HepG2 (cell line): ENCODE measurements around the gene CALU. TPM values are rescaled to one million over a fixed set of nuclear protein-coding genes. Genes with fewer than 3 reads are reported as not detected.

Experiments used
- ATAC-seq: fragments of 200-7000 bp; cut with Tn5 transposase; 3 replicates; pipeline ENCODE4 v1.9.1; 2020; ENCODE audit warnings: mild to moderate bottlenecking, moderate library complexity
- BruUV-seq: library from RNA; stranded (reverse); fragments of 400-500 nt; replicated peaks from 2 replicates; lab custom pipeline; 2021; lab: Mats Ljungman, UMichigan
- CTCF ChIA-PET: fragments of 300-600 bp; formaldehyde crosslinking; extraction: SDS; loops from one replicate; lab custom pipeline; 2021; ENCODE audit warnings: low total read pairs, inconsistent platforms, low intra/inter-chr PET ratio; lab: Yijun Ruan, JAX
- POLR2A ChIA-PET: fragments of 350-600 bp; sonication (Branson Sonifier 250); formaldehyde crosslinking; loops from one replicate; lab custom pipeline; 2020; ENCODE audit warnings: antibody characterized with exemption, inconsistent platforms; lab: Yijun Ruan, JAX
- DNase-seq: peaks from one replicate; pipeline ENCODE4 v3.0.0-alpha.2; 2015; ENCODE audit warnings: low spot score
- FAIRE-seq: peaks from 3 replicates; lab custom pipeline; 2011; peaks lifted over from hg19 to GRCh38; lab: Jason Lieb, UNC
- H2AFZ ChIP-seq: one replicate; pipeline ENCODE4 v1.6.1; 2011; ENCODE audit warnings: low read length, inconsistent platforms
- H3K27ac ChIP-seq: fragments of 300-600 bp; 3 replicates; pipeline ENCODE4 v1.8.0; 2011; ENCODE audit warnings: mixed run types, mild to moderate bottlenecking, mixed read lengths, low read length, inconsistent platforms; ENCODE audit not compliant: insufficient read depth; ENCODE audit errors: extremely low read length
- H3K27me3 ChIP-seq, 2 experiments: fragments of 200-600 bp in 1 of 2; 2 replicates in 1 of 2; 3 replicates in 1 of 2; pipeline versions ENCODE4 v1.6.0 to v1.8.0; 2011; ENCODE audit warnings: low read length in 2 of 2, mild to moderate bottlenecking in 2 of 2, moderate library complexity in 2 of 2, inconsistent platforms in 1 of 2; ENCODE audit not compliant: insufficient read depth in 2 of 2, control insufficient read depth in 1 of 2
- H3K36me3 ChIP-seq, 2 experiments: fragments of 200-600 bp in 1 of 2; replicated peaks in 1 of 2; 2 replicates in 1 of 2; 3 replicates in 1 of 2; pipeline versions ENCODE4 v1.5.1 to v1.8.0; 2011; ENCODE audit warnings: low read length in 2 of 2, inconsistent platforms in 1 of 2; ENCODE audit not compliant: insufficient read depth in 2 of 2, control insufficient read depth in 1 of 2
- H3K4me1 ChIP-seq: 2 replicates; pipeline ENCODE4 v1.5.1; 2012; ENCODE audit warnings: low read length, inconsistent platforms; ENCODE audit not compliant: insufficient read depth
- H3K4me2 ChIP-seq: 2 replicates; pipeline ENCODE4 v1.6.0; 2011; ENCODE audit warnings: low read depth, low read length, inconsistent platforms
- H3K4me3 ChIP-seq, 3 experiments: fragments of 200-600 bp in 1 of 3; sonication (generic), shearing (Covaris generic) in 1 of 3; replicated peaks in 1 of 3; 2 replicates each; pipeline ENCODE4 v1.5.1; 2011 to 2016; ENCODE audit warnings: low read length in 3 of 3, inconsistent platforms in 2 of 3, low read depth in 2 of 3, mild to moderate bottlenecking in 2 of 3, control low read depth in 1 of 3, mixed read lengths in 1 of 3; ENCODE audit not compliant: insufficient read depth in 1 of 3
- H3K79me2 ChIP-seq: one replicate; pipeline ENCODE4 v1.6.1; 2011; ENCODE audit warnings: low read length, inconsistent platforms; ENCODE audit not compliant: insufficient read depth
- H3K9ac ChIP-seq: 2 replicates; pipeline ENCODE4 v1.6.0; 2011; ENCODE audit warnings: mild to moderate bottlenecking, low read depth, low read length, inconsistent platforms; ENCODE audit not compliant: insufficient read depth
- H3K9me3 ChIP-seq: 2 replicates; pipeline ENCODE4 v1.5.1; 2012; ENCODE audit warnings: mild to moderate bottlenecking, low read length
- H4K20me1 ChIP-seq: 2 replicates; pipeline ENCODE4 v1.6.0; 2011; ENCODE audit warnings: inconsistent platforms, mild to moderate bottlenecking, low read length, moderate library complexity; ENCODE audit not compliant: insufficient read depth
- FIP1L1 ChIP-seq: fragments of 200-400 bp; formaldehyde crosslinking; IDR thresholded peaks from 2 replicates; pipeline ENCODE4 v1.6.1; 2018; ENCODE audit warnings: low read depth, mild to moderate bottlenecking, low read length, moderate library complexity, borderline replicate concordance; ENCODE audit not compliant: insufficient read depth
- HNRNPL ChIP-seq: fragments of 200-400 bp; formaldehyde crosslinking; IDR thresholded peaks from 2 replicates; pipeline ENCODE4 v1.6.1; 2017; ENCODE audit warnings: mild to moderate bottlenecking, low read depth, low read length
- KLF13 ChIP-seq: sonication (generic); formaldehyde crosslinking; IDR thresholded peaks from 2 replicates; pipeline ENCODE4 v1.4.0; 2020; ENCODE audit warnings: mild to moderate bottlenecking, missing genetic modification reagents
- SMARCE1 ChIP-seq: fragments of 450-650 bp; IDR thresholded peaks from 2 replicates; pipeline ENCODE4 v1.6.1; 2017; ENCODE audit warnings: borderline replicate concordance
- SMYD3 ChIP-seq: sonication (generic); formaldehyde crosslinking; IDR thresholded peaks from 2 replicates; pipeline ENCODE4 v1.8.1; 2023; ENCODE audit warnings: mild to moderate bottlenecking, missing genetic modification reagents
- ZNF33A ChIP-seq: sonication (generic); formaldehyde crosslinking; IDR thresholded peaks from 2 replicates; pipeline ENCODE4 v1.5.1; 2020; ENCODE audit warnings: missing genetic modification reagents, mild to moderate bottlenecking, moderate library complexity, borderline replicate concordance
- ZNF496 ChIP-seq: sonication (generic); formaldehyde crosslinking; IDR thresholded peaks from 2 replicates; pipeline ENCODE4 v1.8.1; 2023; ENCODE audit warnings: mild to moderate bottlenecking, moderate library complexity, missing genetic modification reagents; ENCODE audit not compliant: insufficient replicate concordance
- ZNF558 ChIP-seq: sonication (generic); formaldehyde crosslinking; IDR thresholded peaks from 2 replicates; pipeline ENCODE4 v1.9.0; 2022; ENCODE audit warnings: mild to moderate bottlenecking, missing genetic modification reagents, borderline replicate concordance
- ZNF670 ChIP-seq: sonication (generic); formaldehyde crosslinking; IDR thresholded peaks from 2 replicates; pipeline ENCODE4 v1.8.0; 2022; ENCODE audit warnings: mild to moderate bottlenecking, missing genetic modification reagents, borderline replicate concordance
- ZSCAN21 ChIP-seq: sonication (generic); formaldehyde crosslinking; IDR thresholded peaks from 2 replicates; pipeline ENCODE4 v1.8.0; 2022; ENCODE audit warnings: mild to moderate bottlenecking, missing genetic modification reagents, moderate library complexity, borderline replicate concordance
- WGBS: methylation state at CpG from one replicate; pipeline ENCODE4 v1.1.6; 2017; ENCODE audit warnings: low lambda C conversion rate; 5-methylcytosine and 5-hydroxymethylcytosine counted together
- in situ Hi-C: cut with HindIII; loops from 2 replicates; pipeline ENCODE4 v1.10.0; 2017; ENCODE audit warnings: low pct_unique_long_range_greater_than_20kb; ENCODE audit not compliant: extremely low pct_ligation_motif_present
- intact Hi-C: fragments of 100-400 bp; cut with micrococcal nuclease; formaldehyde crosslinking; loops from one replicate; pipeline ENCODE4 v1.10.0; 2022; ENCODE audit not compliant: unreplicated experiment
- polyA plus RNA-seq, 8 experiments: library from polyadenylated mRNA; depleted of rRNA in 3 of 8; stranded (reverse) in 7 of 8; unstranded in 1 of 8; fragments of >200 nt; fragmentation: Illumina TruSeq in 4 of 8; extraction: Trizol in 4 of 8; gene quantifications; 2 replicates each; pipeline versions ENCODE4 v1.2.1 to v1.2.3, GENCODE V29; 2011 to 2016; ENCODE audit warnings: low read depth in 4 of 8, missing spikeins in 1 of 8, mixed read lengths in 1 of 8; ENCODE audit not compliant: insufficient read depth in 1 of 8
- total RNA-seq, 5 experiments: library from RNA; depleted of rRNA; stranded (reverse); fragments of >200 nt; fragmentation: Illumina TruSeq; extraction: Trizol; gene quantifications; 2 replicates each; pipeline ENCODE4 v1.2.3, GENCODE V29; 2016; ENCODE audit warnings: low read depth in 1 of 5
- TF ChIP-seq, protein P1 (sequence below): IDR thresholded peaks from 2 replicates; pipeline ENCODE4 v1.6.1; 2018; ENCODE audit warnings: missing genetic modification reagents
- TF ChIP-seq, protein P2 (sequence below): sonication (generic); formaldehyde crosslinking; conservative IDR thresholded peaks from 2 replicates; pipeline ENCODE4 v1.8.1; 2023; ENCODE audit warnings: missing genetic modification reagents

The CALU gene
- total and polyA plus RNA-seq, 2 of the 13 experiments (the other 11 are each of a cell fraction or from before 2014, with no cell fraction given) = 198 to 252 TPM

GRCh38 chr7:128800567-128800966 lies 61.4 kb downstream of the CALU start:
- Histone ChIP-seq H3K79me2 (no peaks in the 10 kb centered on the region), H3K27me3 (peaks cover 3 to 13% of the 10 kb centered on the region in 2 experiments; a peak in 2 of 5 replicates), H3K4me3 (no peak overlapping the region), H3K4me2 (no peak overlapping the region), H3K9ac (no peak overlapping the region), H2AFZ (no peak overlapping the region), H3K9me3 (no peaks in the 10 kb centered on the region), H3K27ac (no peak overlapping the region), H4K20me1 (no peaks in the 10 kb centered on the region), H3K36me3 (no peaks in the 10 kb centered on the region), H3K4me1 (no peaks in the 10 kb centered on the region)
- 44% methylated on average over 3 of the region's 3 CpGs for WGBS
- intact Hi-C loops = no loop called here
- FAIRE-seq (no peak), ATAC-seq (no peak), DNase-seq (no peak)
- TF ChIP-seq KLF13 (CRISPR knock-in tag) = no peak
- TF ChIP-seq ZNF558 (CRISPR knock-in tag) = no peak
- TF ChIP-seq, protein P1, sequence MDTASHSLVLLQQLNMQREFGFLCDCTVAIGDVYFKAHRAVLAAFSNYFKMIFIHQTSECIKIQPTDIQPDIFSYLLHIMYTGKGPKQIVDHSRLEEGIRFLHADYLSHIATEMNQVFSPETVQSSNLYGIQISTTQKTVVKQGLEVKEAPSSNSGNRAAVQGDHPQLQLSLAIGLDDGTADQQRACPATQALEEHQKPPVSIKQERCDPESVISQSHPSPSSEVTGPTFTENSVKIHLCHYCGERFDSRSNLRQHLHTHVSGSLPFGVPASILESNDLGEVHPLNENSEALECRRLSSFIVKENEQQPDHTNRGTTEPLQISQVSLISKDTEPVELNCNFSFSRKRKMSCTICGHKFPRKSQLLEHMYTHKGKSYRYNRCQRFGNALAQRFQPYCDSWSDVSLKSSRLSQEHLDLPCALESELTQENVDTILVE = no peak
- no peak for TF ChIP-seq FIP1L1
- no peak for TF ChIP-seq SMARCE1
- TF ChIP-seq ZNF496 = no peak
- TF ChIP-seq ZSCAN21 = no peak
- no peak for TF ChIP-seq ZNF670
- TF ChIP-seq, protein P2, sequence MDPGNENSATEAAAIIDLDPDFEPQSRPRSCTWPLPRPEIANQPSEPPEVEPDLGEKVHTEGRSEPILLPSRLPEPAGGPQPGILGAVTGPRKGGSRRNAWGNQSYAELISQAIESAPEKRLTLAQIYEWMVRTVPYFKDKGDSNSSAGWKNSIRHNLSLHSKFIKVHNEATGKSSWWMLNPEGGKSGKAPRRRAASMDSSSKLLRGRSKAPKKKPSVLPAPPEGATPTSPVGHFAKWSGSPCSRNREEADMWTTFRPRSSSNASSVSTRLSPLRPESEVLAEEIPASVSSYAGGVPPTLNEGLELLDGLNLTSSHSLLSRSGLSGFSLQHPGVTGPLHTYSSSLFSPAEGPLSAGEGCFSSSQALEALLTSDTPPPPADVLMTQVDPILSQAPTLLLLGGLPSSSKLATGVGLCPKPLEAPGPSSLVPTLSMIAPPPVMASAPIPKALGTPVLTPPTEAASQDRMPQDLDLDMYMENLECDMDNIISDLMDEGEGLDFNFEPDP (CRISPR knock-in tag) = no peak
- TF ChIP-seq SMYD3 (CRISPR knock-in tag) = no peak
- TF ChIP-seq HNRNPL = no peak
- no peak for TF ChIP-seq ZNF33A (CRISPR knock-in tag)
- POLR2A ChIA-PET = no interaction called here
- no TSS peak for BruUV-seq
- CTCF ChIA-PET = no interaction called here
- in situ Hi-C loops = no loop called here
